Activated T-cell treated with anti-CD3 and anti-CD28 coated beads, Interleukin-2, amount 50 U/mL, for 4 hours (primary cell): ENCODE measurements around the gene FIZ1. TPM values are rescaled to one million over a fixed set of nuclear protein-coding genes. Genes with fewer than 3 reads are reported as not detected.
A peak's percentile ranks its signal among the peaks of the same experiment; 100 is the strongest.

ENCODE experiments used
- ATAC-seq, 2 donors: fragments of 200-7000 bp; cut with Tn5 transposase; one replicate each; pipeline ENCODE4 v1.10.0; 2021
- DNase-seq: peaks from one replicate; pipeline ENCODE4 v3.0.0-alpha.2; 2020
- H3K27me3 Mint-ChIP-seq: one replicate; pipeline ENCODE4 v1.8.0; 2021; ENCODE audit warnings: low read depth, mixed read lengths
- H3K36me3 Mint-ChIP-seq: one replicate; pipeline ENCODE4 v1.8.0; 2022; ENCODE audit warnings: mixed read lengths; ENCODE audit not compliant: insufficient read depth
- H3K4me1 Mint-ChIP-seq: one replicate; pipeline ENCODE4 v1.8.0; 2021; ENCODE audit warnings: low read depth, mixed read lengths
- H3K4me3 Mint-ChIP-seq: one replicate; pipeline ENCODE4 v1.8.0; 2021; ENCODE audit warnings: mild to moderate bottlenecking, moderate library complexity, mixed read lengths
- H3K9me3 Mint-ChIP-seq: one replicate; pipeline ENCODE4 v1.8.0; 2021; ENCODE audit warnings: mixed read lengths
- total RNA-seq, 3 donors: library from RNA; stranded (reverse); gene quantifications; one replicate each; pipeline ENCODE4 v1.2.1, GENCODE V29; 2021

Gene FIZ1
- total RNA-seq, 3 donors from 2014 or later: 31.4 to 35.5 (median 34.4) TPM

DNA sequence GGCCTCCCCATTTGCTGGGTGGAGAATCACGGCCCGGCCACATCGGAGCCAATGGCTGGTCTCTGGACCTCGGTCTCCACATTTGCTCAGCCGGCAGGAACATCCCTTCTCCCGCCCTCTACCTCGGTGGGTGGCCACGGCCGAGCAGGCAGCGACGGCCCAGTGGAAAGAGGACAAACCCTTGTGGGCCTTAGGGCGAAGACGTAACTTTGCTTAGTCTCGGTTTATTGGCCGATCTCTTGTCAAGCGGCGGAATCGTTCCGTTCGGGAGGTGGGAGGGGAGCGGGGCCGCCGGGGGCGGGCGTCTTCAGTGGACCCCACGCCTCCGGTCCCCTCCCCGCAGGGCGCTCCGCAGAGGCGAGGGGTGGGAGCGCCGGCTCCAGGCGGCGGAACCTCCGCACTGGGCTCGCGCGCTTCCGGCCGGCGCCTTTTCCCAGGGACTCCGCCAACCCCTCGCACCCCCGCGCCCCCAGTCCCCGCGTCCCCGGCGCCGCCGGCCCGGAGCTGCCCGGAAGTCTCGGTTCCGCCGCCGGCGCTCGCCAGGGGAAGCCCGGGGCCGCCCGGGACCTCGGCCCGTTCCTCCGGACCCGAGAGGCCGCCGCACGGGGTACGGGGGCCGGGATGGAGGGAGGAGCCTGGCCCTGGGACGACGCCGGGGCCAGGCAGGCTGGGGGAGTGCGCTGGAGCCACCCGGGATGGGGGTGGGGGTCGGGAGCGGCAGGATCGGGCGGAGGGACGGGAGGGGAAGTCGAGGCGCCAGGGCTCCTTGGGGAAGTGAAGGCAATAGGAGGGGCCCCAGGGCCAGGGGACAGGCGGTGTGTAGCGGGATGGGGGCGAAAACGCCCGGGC is 41.5 kb upstream of the FIZ1 start, which contains the start of gene ZNF580:
TSS of gene ZNF580 (plus strand) at position 426 of the 849 bp plus-strand sequence. CDS start 1,507 bp downstream, outside the sequence.
- Mint-ChIP-seq H3K9me3 (peaks cover 3% of the 10 kb centered on the region), H3K27me3 (no peaks in the 10 kb centered on the region), H3K36me3 (peaks cover 23% of the 10 kb centered on the region), H3K4me1 (peaks cover 59% of the 10 kb centered on the region), H3K4me3 (peak within 1 kb of the TSS; percentile 96)
- peak; percentile 57 for DNase-seq
- ATAC-seq: peak; percentile 41 to 44

DNA sequence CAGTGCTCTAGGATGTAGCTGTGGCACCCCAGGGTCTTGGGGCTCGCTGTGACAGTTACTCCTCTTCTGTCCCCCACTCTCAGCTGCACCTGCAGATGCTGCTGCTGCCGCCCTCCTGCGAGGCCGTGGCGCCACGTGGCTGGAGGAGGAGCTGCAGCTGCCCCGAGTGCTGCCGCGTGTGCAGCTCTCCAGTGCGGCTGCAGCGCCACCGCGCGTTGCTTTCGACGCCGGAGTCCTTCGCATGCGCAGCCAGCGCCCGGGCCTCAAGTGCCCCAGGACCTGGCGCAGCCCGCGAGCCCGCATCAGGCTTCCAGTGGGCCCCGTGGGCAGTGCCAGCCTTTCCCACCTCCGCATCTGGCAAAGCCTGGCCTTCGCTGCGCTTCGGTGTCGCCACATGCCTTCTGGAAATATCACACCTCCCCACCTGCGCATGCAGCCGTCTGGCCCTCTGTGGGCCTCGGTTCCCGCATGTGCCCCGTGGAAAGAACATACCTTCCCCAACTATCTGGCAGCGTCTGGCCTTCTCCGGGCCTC is 40.8 kb upstream of the FIZ1 start:
- Mint-ChIP-seq H3K36me3 (peaks cover 19% of the 10 kb centered on the region), H3K27me3 (no peaks in the 10 kb centered on the region), H3K9me3 (peaks cover 3% of the 10 kb centered on the region), H3K4me1 (peaks cover 59% of the 10 kb centered on the region), H3K4me3 (peak overlapping the region; percentile 79)
- ATAC-seq (peak; percentile 12 to 20), DNase-seq (peak; percentile 74)

DNA sequence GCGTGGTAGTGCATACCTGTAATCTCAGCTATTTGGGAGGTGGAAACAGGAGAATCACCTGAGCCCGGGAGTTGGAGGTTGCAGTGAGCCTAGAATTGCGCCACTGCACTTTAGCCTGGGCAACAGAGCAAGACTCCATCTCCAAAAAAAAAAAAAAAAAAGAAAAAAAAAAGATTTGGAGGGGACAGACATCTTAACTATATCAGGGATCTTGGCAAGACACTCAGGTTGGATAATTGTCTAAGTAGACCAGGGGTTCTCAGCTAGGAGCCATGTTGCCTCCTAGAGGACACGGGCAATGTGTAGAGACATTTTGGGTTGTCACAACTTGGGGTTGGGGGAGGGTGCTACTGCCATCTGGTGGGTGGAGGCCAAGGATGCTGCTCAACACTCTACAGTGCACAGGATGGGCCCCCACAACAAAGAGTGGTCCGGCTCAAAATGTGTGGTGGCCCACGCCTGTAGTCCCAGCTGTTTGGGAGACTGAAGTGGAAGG is 39.6 kb upstream of the FIZ1 start:
- DNase-seq (peak; percentile 55), ATAC-seq (no peak)
- H3K4me3 Mint-ChIP-seq: peak overlapping the region; percentile 60
- peaks cover 64% of the 10 kb centered on the region for H3K4me1 Mint-ChIP-seq
- H3K9me3 Mint-ChIP-seq: peaks cover 3% of the 10 kb centered on the region
- H3K27me3 Mint-ChIP-seq: no peaks in the 10 kb centered on the region
- H3K36me3 Mint-ChIP-seq: peaks cover 19% of the 10 kb centered on the region

DNA sequence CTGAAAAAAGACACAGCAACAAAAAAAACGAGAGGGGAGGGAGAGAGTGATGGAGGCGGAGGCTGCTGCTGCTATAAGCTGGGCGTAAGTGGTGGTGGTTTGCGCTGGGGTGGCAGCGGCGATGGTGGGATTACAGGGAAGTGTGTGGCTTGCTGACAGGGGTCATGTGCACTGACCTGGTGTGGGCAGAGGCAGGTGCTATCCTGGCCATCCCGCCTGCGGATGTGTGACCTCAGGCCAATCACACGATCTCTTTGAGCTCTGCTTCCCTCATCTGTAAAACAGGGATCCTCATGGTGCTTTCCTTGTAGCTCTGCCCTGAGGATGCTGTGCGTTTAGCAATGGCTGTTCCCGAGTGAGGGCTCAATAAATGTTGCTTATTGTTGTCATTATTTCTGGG is 38.2 kb upstream of the FIZ1 start:
- DNase-seq: no peak
- Mint-ChIP-seq H3K36me3 (peaks cover 19% of the 10 kb centered on the region), H3K27me3 (no peaks in the 10 kb centered on the region), H3K4me1 (peaks cover 58% of the 10 kb centered on the region), H3K4me3 (peak overlapping the region; percentile 99), H3K9me3 (peaks cover 3% of the 10 kb centered on the region)
- no peak for ATAC-seq

DNA sequence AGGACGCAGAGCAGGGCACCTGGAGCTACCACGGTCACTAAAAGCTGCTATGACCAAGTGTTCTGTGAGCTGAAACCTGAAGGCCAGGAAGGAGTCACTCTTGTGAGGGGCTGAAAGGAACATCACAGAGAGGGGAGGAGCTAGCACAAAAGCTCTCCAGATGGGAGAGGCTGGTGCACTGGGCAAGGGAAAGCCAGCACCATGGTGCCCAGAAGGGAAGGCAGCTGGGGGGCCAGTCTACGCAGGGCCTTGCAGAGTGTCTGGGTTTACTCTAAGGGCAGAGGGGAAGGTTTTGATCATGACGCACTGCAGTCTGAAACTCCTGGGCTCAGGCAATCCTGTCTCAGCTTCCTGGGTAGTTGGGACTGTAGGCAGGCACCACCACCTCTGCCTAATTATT is 37.4 kb upstream of the FIZ1 start:
- Mint-ChIP-seq H3K4me3 (peak overlapping the region; percentile 99), H3K4me1 (peaks cover 60% of the 10 kb centered on the region), H3K27me3 (no peaks in the 10 kb centered on the region), H3K9me3 (peaks cover 3% of the 10 kb centered on the region), H3K36me3 (peaks cover 19% of the 10 kb centered on the region)
- ATAC-seq: no peak
- no peak for DNase-seq

DNA sequence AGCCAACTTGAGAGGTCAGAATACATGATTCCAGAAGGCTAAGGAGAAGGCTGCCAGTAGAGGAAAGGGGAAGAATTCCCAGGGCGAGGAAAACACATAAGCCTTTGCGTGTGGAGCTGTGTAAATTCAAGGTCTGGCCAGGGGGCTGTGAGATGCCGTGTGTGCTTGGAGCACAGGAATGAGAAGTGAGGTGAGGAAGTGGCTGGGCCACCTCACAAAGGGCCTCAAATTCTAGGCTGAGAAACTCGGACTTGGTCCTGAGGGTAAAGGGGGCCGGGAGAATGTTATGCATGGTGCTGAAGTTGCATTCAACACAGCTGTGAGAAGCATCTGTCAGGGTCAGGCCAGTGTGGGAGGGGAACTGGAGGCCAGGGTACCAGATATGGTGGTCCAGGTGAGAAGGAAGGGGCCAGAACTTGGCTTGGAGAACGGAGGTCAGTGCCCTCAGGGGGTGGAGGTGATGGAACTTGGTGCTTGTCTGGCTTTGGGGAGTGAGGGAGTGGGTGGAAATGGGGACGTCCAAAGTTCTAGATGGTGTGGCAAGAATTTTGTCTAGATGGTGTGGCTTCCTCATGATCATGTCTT is 36.6 kb upstream of the FIZ1 start:
- peaks cover 60% of the 10 kb centered on the region for H3K4me1 Mint-ChIP-seq
- peak overlapping the region; percentile 99 for H3K4me3 Mint-ChIP-seq
- peaks cover 19% of the 10 kb centered on the region for H3K36me3 Mint-ChIP-seq

DNA sequence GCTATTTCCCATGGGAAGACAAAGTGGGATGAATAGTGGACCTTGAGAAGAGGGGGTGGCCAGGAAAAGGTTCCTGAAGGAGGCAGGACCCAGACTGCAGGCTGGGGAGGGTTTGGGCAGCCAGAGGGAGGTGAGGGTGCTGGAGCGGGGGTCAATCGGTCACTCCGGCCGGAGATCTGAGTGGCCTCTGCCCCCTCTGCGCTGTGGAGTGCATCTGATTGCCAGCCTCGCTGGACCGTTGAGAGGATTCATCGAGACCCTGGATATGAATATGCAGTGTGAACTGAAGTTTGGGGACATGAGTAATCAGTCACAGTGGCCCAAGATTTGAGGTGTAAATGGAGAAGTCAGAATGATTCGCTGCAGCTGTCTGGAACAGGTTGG is 36.0 kb upstream of the FIZ1 start:
- Mint-ChIP-seq H3K27me3 (no peaks in the 10 kb centered on the region), H3K36me3 (peaks cover 19% of the 10 kb centered on the region), H3K4me3 (peak overlapping the region; percentile 99), H3K9me3 (peaks cover 3% of the 10 kb centered on the region), H3K4me1 (peaks cover 58% of the 10 kb centered on the region)
- DNase-seq (no peak), ATAC-seq (peak; percentile 20 to 36)

More for the DNA sequence above, 36.6 kb upstream of the FIZ1 start:
- no peaks in the 10 kb centered on the region for H3K27me3 Mint-ChIP-seq
- DNase-seq: no peak
- H3K9me3 Mint-ChIP-seq: peaks cover 3% of the 10 kb centered on the region
- no peak for ATAC-seq

DNA sequence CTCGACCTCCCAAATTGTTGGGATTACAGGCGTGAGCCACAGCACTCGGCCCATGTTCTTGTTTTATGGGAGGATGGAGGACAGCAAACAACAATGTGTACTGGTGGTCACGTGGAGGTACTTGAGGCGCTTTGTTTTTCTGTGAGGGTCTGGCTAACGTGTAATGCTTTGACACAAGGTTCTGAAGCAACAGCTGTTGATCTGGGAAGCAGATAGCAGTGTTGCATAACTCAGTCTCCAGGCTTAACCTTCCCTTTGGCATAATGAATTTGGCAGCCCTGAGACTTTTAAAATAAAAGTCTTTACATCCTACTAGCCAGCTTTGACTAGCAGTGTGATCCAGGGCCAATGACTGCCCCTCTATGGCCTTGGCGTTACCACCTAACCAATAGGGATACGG is 34.5 kb upstream of the FIZ1 start:
- Mint-ChIP-seq H3K36me3 (peaks cover 14% of the 10 kb centered on the region), H3K4me1 (peaks cover 45% of the 10 kb centered on the region), H3K27me3 (no peaks in the 10 kb centered on the region), H3K4me3 (no peak overlapping the region), H3K9me3 (peaks cover under 1% of the 10 kb centered on the region)
- DNase-seq (no peak), ATAC-seq (no peak)

DNA sequence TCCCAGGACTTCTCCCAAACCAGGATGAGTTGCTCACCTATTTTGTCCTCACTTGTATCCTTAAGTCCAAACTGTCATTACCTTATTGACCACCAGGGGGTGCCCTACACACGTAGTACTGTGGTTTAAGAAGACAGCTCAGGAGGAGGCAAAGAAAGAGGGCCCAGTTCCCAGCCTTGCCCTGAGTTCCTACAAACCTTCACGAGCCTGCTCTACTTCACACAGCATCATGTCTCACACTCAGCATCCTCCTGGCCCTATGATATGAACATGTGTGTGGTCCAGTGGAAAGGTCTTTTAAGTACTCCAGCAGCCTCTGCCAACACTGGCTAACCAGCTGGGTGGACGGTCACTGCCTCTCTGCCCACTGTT is 33.1 kb upstream of the FIZ1 start:
- no peaks in the 10 kb centered on the region for H3K9me3 Mint-ChIP-seq
- no peaks in the 10 kb centered on the region for H3K27me3 Mint-ChIP-seq
- peak; percentile 88 for DNase-seq
- peak; percentile 36 to 56 for ATAC-seq
- peaks cover 6% of the 10 kb centered on the region for H3K36me3 Mint-ChIP-seq
- peaks cover 40% of the 10 kb centered on the region for H3K4me1 Mint-ChIP-seq
- H3K4me3 Mint-ChIP-seq: no peak overlapping the region

DNA sequence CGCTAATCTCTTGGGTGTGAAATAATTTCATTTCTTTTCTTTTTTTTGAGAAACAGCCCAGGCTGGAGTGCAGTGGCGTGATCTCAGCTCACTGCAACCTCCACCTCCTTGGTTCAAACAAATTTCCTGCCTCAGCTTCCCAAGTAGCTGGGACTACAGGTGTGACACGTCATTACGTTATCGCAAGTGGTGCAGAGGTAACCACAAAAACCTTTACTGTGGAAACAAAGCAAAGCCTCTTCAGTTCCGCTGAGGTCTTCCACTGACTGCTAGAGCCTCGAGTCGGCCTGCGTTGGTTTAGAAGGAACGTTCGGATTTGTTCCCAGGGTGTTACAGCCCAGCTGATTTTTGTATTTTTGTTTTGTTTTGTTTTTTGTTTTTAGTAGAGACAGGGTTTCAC is 27.0 kb upstream of the FIZ1 start:
- H3K27me3 Mint-ChIP-seq: no peaks in the 10 kb centered on the region
- H3K4me3 Mint-ChIP-seq: peak overlapping the region; percentile 68
- H3K4me1 Mint-ChIP-seq: peaks cover 36% of the 10 kb centered on the region
- H3K9me3 Mint-ChIP-seq: no peaks in the 10 kb centered on the region
- ATAC-seq: peak; percentile 61 to 66
- H3K36me3 Mint-ChIP-seq: no peaks in the 10 kb centered on the region
- peak; percentile 38 for DNase-seq

DNA sequence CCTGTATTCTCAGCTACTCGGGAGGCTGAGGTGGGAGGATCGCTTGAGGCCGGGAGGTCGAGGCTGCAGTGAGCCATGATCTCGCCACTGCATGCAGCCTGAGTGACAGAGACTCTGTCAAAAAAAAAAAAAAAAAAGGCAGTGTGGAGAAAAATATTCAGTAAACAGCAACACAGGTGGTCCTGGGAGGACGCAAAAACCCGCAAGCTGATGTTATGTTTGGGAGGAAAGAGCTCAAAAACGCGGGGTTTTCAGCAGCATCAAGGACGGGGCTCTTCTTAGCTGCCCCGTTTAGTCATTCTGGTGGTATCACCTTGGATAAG is 25.6 kb upstream of the FIZ1 start:
- Mint-ChIP-seq H3K4me1 (peaks cover 49% of the 10 kb centered on the region), H3K4me3 (peak overlapping the region; percentile 87), H3K9me3 (no peaks in the 10 kb centered on the region), H3K36me3 (peaks cover 4% of the 10 kb centered on the region), H3K27me3 (no peaks in the 10 kb centered on the region)
- ATAC-seq: no peak
- no peak for DNase-seq

DNA sequence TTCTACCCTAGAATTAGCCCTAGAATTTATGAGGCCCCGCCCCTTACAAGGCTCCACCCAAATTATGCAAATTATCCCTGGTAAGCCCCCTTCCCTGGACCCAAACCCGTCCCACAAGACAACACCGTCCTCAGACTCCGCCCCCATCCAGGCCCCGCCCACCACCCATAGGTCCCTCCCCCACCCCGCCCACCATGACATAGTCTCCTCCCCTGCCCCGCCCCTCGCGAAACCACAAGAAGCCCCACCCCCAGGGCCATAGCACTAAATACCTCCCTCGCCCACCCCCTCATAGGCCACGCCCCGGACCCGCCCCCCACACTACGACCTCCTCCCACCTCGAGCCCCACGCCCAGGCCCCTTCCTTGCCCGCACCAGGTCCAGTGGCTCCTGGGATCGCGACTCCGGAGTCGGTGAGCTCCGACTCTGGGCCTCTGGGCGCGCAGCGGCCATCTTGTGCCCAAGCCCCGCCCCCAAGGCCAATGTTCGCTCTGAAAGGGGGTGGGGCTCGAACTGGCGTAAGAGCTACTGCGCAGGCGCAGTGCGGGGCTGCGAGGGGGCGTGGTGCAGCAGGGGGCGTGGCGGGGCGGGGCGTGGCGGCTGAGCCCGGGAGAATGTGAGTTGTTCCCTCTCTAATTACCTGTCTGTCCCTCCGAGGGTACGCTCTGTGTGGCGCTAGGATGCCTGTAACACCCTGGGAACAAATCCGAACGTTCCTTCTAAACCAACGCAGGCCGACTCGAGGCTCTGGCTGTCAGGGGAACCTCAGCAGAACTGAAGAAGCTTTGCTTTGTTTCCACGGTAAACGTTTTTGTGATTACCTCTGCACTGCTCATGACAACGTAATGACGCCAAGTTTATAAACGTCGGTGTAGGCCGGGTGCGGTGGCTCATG is 25.0 kb upstream of the FIZ1 start, which contains the start of gene ZNF784:
TSS of gene ZNF784 (minus strand) at position 458 of the 895 bp plus-strand sequence. CDS start at position 453, 5 bp downstream.
- H3K4me1 Mint-ChIP-seq: peaks cover 51% of the 10 kb centered on the region
- ATAC-seq: peak; percentile 80 to 81
- no peaks in the 10 kb centered on the region for H3K27me3 Mint-ChIP-seq
- H3K9me3 Mint-ChIP-seq: no peaks in the 10 kb centered on the region
- peak within 1 kb of the TSS; percentile 87 for H3K4me3 Mint-ChIP-seq
- H3K36me3 Mint-ChIP-seq: peaks cover 4% of the 10 kb centered on the region
- DNase-seq: peak; percentile 95

DNA sequence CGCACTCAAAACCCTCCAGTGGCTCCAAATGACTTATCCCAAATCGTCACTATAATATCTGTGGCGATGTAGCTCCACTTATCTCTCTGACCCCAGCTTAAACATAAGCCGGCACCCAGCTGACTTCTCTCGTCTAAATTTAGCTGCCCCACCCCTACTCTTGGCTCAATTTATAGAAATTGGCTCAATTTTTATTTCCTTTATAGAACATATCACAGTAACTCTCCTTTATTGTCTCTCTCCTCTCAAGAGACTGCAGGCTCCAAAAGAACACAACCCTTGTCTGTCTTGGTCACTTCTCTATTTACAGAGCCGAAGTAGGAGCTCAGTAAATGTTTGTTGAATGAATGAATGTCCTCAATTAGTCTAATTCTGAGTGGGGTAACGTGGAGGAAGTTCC is 24.2 kb upstream of the FIZ1 start:
- Mint-ChIP-seq H3K4me3 (peak overlapping the region; percentile 87), H3K9me3 (no peaks in the 10 kb centered on the region), H3K36me3 (peaks cover 4% of the 10 kb centered on the region), H3K4me1 (peaks cover 52% of the 10 kb centered on the region), H3K27me3 (no peaks in the 10 kb centered on the region)
- no peak for DNase-seq
- no peak for ATAC-seq

DNA sequence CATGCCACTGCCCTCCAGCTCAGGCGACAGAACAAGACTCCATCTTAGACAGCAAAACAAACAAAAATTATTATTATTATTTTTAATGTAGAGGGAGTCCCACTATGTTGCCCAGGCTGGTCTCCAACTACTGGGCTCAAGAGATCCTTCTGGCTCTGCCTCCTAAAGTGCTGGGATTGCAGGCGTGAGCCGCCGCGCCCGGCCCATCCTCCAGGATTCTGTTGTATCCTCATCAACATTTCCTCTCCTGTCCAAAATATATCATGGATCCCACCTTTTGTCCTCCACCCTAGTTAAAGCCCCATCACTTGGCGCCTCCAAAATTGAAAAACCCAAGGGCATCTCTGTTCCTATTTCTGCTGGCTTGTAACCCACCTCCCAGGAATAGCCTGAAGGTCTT is 23.8 kb upstream of the FIZ1 start:
- Mint-ChIP-seq H3K36me3 (peaks cover 4% of the 10 kb centered on the region), H3K4me1 (peaks cover 53% of the 10 kb centered on the region), H3K4me3 (peak overlapping the region; percentile 19)

More for the DNA sequence above, 23.8 kb upstream of the FIZ1 start:
- ATAC-seq (no peak), DNase-seq (no peak)
- Mint-ChIP-seq H3K9me3 (no peaks in the 10 kb centered on the region), H3K27me3 (no peaks in the 10 kb centered on the region)
